Adrenal gland (tissue), 5 donors: ENCODE data around the gene SSC5D.

Experiments
- POLR2A ChIP-seq, 2 donors: fragments of 450-650 bp; IDR thresholded peaks; one replicate each; pipeline ENCODE4 v1.6.1; 2017; ENCODE audit warnings: antibody characterized with exemption in 2 of 2, mild to moderate bottlenecking in 2 of 2, moderate library complexity in 1 of 2
- TF ChIP-seq, protein P1 (sequence below), 6 experiments: fragments of 450-650 bp in 4 of 6; fragments of 200-600 bp in 2 of 6; sonication (generic) in 1 of 6; IDR thresholded peaks; 1 replicate in 5 of 6; 2 replicates in 1 of 6; pipeline versions ENCODE4 v1.5.1 to v1.8.0; 2016 to 2021; ENCODE audit warnings: antibody characterized with exemption in 6 of 6, mild to moderate bottlenecking in 2 of 6, moderate library complexity in 1 of 6
- donor health status: DM: no; HTN: no; CAD: no.

DNA sequence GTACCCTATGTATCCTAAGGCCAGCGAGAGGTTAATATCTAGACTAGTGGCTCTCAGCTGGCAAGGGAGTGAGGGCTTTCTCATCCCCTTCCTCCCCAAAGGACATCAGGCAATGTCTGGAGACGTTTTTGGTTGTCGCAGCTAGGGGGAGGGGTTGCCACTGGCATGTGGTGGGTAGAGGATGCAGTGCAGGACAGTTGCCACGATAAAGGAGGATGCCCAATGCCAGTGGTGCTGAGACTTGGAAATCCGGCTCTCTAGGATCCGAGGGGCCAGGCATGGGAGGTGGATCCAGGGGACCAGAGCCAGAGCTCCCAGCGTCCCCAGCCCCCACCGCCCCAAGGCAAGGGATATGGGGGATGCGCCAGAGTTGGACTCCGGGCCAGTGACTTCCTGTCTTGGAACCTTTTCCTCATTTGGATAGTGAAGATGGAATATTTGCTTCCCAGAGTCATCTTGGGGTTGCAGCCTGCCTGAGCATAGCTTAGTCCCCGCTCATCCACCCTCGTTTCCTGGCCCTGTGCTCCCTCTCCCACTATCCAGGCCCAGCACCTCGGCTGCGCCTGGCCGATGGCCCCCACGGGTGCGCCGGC, 4.9 kb downstream of the SSC5D start:
- TF ChIP-seq, protein P1, sequence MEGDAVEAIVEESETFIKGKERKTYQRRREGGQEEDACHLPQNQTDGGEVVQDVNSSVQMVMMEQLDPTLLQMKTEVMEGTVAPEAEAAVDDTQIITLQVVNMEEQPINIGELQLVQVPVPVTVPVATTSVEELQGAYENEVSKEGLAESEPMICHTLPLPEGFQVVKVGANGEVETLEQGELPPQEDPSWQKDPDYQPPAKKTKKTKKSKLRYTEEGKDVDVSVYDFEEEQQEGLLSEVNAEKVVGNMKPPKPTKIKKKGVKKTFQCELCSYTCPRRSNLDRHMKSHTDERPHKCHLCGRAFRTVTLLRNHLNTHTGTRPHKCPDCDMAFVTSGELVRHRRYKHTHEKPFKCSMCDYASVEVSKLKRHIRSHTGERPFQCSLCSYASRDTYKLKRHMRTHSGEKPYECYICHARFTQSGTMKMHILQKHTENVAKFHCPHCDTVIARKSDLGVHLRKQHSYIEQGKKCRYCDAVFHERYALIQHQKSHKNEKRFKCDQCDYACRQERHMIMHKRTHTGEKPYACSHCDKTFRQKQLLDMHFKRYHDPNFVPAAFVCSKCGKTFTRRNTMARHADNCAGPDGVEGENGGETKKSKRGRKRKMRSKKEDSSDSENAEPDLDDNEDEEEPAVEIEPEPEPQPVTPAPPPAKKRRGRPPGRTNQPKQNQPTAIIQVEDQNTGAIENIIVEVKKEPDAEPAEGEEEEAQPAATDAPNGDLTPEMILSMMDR (IDR thresholded peaks at IDR 0.05), result no peak
- no peak for TF ChIP-seq POLR2A (IDR thresholded peaks at IDR 0.05)
